Esophagus squamous epithelium (tissue), 5 donors: ENCODE measurements around the gene TMCO2. TPM values are rescaled to one million over a fixed set of nuclear protein-coding genes. Genes with fewer than 3 reads are reported as not detected.

Source experiments
- DNase-seq: peaks from one replicate; lab custom pipeline; 2025; lab: John Stamatoyannopoulos, UW
- H3K27ac ChIP-seq, 4 donors: fragments of 200-600 bp; sonication (generic); one replicate each; pipeline ENCODE4 v1.5.1; 2016 to 2019; ENCODE audit warnings: mild to moderate bottlenecking in 1 of 4
- H3K27me3 ChIP-seq, 4 donors: fragments of 200-600 bp; sonication (generic); 1 replicate in 3 of 4; 2 replicates in 1 of 4; pipeline versions ENCODE4 v1.5.1 to v1.6.0; 2017 to 2021; ENCODE audit warnings: antibody characterized with exemption in 1 of 4
- H3K36me3 ChIP-seq, 3 donors: fragments of 200-600 bp; sonication (generic); one replicate each; pipeline ENCODE4 v1.5.1; 2016 to 2019
- H3K4me1 ChIP-seq, 3 donors: fragments of 200-600 bp; sonication (generic); one replicate each; pipeline ENCODE4 v1.5.1; 2017 to 2019
- H3K4me3 ChIP-seq, 4 donors: fragments of 200-600 bp; sonication (generic); 1 replicate in 3 of 4; 2 replicates in 1 of 4; pipeline ENCODE4 v1.5.1; 2016 to 2019; ENCODE audit warnings: mild to moderate bottlenecking in 2 of 4, moderate library complexity in 1 of 4
- H3K9me3 ChIP-seq, 3 donors: fragments of 200-600 bp; sonication (generic); one replicate each; pipeline ENCODE4 v1.5.1; 2016 to 2019
- POLR2A ChIP-seq, 4 donors: fragments of 450-650 bp; IDR thresholded peaks; one replicate each; pipeline ENCODE4 v1.6.1; 2017; ENCODE audit warnings: antibody characterized with exemption in 4 of 4, mild to moderate bottlenecking in 4 of 4, moderate library complexity in 3 of 4
- WGBS, 2 donors: methylation state at CpG; one replicate each; pipeline ENCODE4 v1.1.5; 2018; 5-methylcytosine and 5-hydroxymethylcytosine counted together
- intact Hi-C: fragments of 100-400 bp; cut with DNase I; formaldehyde crosslinking; loops from one replicate; pipeline ENCODE4 v1.15.0; 2022
- total RNA-seq, 4 donors: library from RNA; depleted of rRNA; stranded (reverse); fragments of >200 nt; gene quantifications; one replicate each; pipeline ENCODE4 v1.1.0, GENCODE V29; 2016
- TF ChIP-seq, protein P1 (sequence below), 6 experiments: fragments of 450-650 bp in 4 of 6; fragments of 200-600 bp in 2 of 6; sonication (generic) in 2 of 6; IDR thresholded peaks; one replicate each; pipeline ENCODE4 v1.5.1; 2016 to 2019; ENCODE audit warnings: antibody characterized with exemption in 6 of 6, mild to moderate bottlenecking in 4 of 6, moderate library complexity in 4 of 6
- donor health status: DM: yes; HTN: yes; CAD: no.

The TMCO2 gene
- total RNA-seq, 4 donors from 2014 or later: not detected

DNA sequence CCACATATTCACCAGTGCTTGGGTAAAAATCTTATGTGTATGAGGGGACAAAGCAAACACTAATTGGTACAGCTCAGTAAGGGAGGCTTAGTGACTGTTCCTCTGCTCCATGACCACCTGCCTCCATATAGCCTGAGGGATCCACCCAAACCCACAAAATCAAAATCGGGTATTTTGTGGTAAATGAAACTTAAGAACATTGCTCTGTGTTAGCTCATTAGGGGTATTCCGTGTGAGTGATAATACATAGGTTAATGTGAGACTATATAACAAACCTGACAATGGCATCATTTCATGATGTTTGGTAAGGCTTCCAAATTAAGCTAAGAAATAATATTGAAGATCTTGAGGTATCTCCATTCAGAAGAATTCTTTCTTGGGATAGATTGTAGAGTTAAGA is 43.6 kb downstream of the TMCO2 start:
- H3K27me3 ChIP-seq: no peaks in the 10 kb centered on the region
- H3K9me3 ChIP-seq: no peaks in the 10 kb centered on the region
- no peak overlapping the region for H3K4me3 ChIP-seq
- intact Hi-C loops: no loop called here
- H3K36me3 ChIP-seq: peaks cover 4 to 82% (median 18%) of the 10 kb centered on the region in 3 donors
- 68 to 78% methylated on average over 2 of the region's 2 CpGs for WGBS, 2 donors
- DNase-seq: no peak
- H3K4me1 ChIP-seq: no peaks in the 10 kb centered on the region
- no peak overlapping the region for H3K27ac ChIP-seq
- no peak for TF ChIP-seq POLR2A (IDR thresholded peaks at IDR 0.05)
- TF ChIP-seq, protein P1, sequence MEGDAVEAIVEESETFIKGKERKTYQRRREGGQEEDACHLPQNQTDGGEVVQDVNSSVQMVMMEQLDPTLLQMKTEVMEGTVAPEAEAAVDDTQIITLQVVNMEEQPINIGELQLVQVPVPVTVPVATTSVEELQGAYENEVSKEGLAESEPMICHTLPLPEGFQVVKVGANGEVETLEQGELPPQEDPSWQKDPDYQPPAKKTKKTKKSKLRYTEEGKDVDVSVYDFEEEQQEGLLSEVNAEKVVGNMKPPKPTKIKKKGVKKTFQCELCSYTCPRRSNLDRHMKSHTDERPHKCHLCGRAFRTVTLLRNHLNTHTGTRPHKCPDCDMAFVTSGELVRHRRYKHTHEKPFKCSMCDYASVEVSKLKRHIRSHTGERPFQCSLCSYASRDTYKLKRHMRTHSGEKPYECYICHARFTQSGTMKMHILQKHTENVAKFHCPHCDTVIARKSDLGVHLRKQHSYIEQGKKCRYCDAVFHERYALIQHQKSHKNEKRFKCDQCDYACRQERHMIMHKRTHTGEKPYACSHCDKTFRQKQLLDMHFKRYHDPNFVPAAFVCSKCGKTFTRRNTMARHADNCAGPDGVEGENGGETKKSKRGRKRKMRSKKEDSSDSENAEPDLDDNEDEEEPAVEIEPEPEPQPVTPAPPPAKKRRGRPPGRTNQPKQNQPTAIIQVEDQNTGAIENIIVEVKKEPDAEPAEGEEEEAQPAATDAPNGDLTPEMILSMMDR (IDR thresholded peaks at IDR 0.05): no peak

DNA sequence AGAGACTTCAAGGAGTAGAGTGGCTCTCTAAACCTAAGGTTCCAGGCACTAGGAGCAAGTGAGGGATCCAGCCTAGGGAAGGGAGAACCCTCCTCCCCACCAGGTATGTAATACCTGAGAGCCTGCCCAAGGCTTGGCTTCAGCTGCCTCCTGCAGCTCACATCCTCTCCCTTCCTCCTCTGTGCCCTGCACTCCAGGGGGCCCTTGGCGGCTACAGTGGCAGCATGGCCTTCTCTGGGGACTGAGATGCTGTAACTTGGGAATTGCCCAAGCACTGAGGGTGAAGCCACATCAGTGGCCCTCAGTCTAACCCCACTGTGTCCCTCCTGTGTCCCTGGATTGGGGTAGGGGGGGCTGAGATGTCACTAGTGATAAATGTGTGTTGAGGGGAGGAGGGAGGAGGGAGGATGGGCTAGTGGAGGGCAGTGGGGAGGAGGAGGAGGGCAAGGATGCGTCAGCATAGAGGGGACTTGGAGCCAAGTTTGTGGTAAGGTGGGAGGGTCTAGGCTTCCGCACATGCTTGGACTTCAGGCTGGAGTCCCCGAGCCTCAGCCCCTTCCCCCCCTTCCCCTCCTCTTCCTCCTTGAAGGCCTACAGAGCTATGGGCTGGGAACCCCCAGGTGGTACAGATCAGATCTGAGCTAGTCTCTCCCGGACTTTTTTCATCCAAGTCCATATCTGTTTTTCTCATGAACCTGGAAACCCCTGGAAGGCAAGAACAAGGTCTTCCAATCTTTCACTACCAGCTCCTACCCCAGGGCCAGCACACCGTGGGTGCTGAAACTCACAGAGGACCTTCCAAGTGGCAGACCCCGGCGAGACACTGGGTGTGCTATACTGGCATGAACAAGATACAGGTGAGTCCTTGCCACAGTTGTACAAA is 51.9 kb downstream of the TMCO2 start:
- H3K9me3 ChIP-seq: no peaks in the 10 kb centered on the region
- peaks cover 0 to 9% (median 9%) of the 10 kb centered on the region in 3 donors for H3K4me1 ChIP-seq
- WGBS, 2 donors: 53 to 54% methylated on average over 4 to 5 of the region's 8 CpGs
- H3K4me3 ChIP-seq: no peak overlapping the region
- H3K36me3 ChIP-seq: peaks cover 0 to 1% (median 0%) of the 10 kb centered on the region in 3 donors
- TF ChIP-seq, protein P1 (IDR thresholded peaks at IDR 0.05): no peak
- no peak for DNase-seq
- H3K27ac ChIP-seq: no peak overlapping the region
- intact Hi-C loops: no loop called here
- H3K27me3 ChIP-seq: peaks cover 0 to 26% (median 0%) of the 10 kb centered on the region in 4 donors

DNA sequence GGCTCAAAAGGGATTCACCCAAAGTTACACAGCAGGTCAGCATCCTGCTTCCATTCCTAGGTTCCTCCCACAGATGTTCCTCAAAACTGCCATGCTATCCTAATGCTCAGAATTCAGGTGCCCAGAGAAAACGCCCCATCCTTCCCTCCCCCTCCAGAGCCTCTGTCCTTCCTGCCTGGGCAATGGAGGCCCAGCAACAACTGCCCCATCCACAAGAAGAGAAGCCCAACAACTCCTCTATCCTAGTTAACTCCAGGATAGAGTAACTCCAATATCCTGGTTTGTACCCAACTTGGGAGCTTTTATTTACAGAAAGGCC is 52.5 kb downstream of the TMCO2 start:
- no peak overlapping the region for H3K27ac ChIP-seq
- no peak for DNase-seq
- H3K27me3 ChIP-seq: peaks cover 0 to 26% (median 0%) of the 10 kb centered on the region in 4 donors
- intact Hi-C loops: no loop called here
- H3K9me3 ChIP-seq: no peaks in the 10 kb centered on the region
- no peaks in the 10 kb centered on the region for H3K36me3 ChIP-seq
- TF ChIP-seq, protein P1 (IDR thresholded peaks at IDR 0.05): no peak
- no peak for TF ChIP-seq POLR2A (IDR thresholded peaks at IDR 0.05)
- no CpG with 5 or more reads among the region's 1 CpG for WGBS, 2 donors
- no peak overlapping the region for H3K4me3 ChIP-seq
- H3K4me1 ChIP-seq: peaks cover 0 to 9% (median 9%) of the 10 kb centered on the region in 3 donors

DNA sequence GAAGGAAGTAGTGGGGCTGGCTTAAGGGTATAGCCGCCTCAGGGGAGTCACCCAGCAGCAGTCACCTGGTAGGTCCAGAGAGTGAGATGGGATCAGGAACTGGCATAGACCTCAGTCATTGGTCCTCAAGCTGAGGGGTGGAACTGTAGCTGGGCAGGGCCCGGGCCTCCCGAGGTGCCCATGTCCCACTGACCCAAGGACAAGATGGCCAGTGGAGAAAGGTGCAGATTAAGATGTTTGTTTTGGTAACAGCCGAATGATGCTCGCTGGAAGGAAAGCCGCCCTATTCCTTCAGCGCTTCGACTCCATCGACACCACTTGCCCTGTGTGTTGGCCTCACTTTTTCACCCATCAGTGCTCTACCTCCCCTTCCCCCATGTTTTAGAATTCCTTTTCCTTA is 52.9 kb downstream of the TMCO2 start:
- peaks cover 0 to 9% (median 9%) of the 10 kb centered on the region in 3 donors for H3K4me1 ChIP-seq
- H3K36me3 ChIP-seq: no peaks in the 10 kb centered on the region
- TF ChIP-seq, protein P1 (IDR thresholded peaks at IDR 0.05): no peak
- TF ChIP-seq POLR2A (IDR thresholded peaks at IDR 0.05): no peak
- H3K9me3 ChIP-seq: no peaks in the 10 kb centered on the region
- 89 to 98% methylated on average over 7 to 9 of the region's 9 CpGs for WGBS, 2 donors
- intact Hi-C loops: no loop called here
- peaks cover 0 to 26% (median 0%) of the 10 kb centered on the region in 4 donors for H3K27me3 ChIP-seq
- no peak overlapping the region for H3K27ac ChIP-seq
- no peak overlapping the region for H3K4me3 ChIP-seq
- no peak for DNase-seq

DNA sequence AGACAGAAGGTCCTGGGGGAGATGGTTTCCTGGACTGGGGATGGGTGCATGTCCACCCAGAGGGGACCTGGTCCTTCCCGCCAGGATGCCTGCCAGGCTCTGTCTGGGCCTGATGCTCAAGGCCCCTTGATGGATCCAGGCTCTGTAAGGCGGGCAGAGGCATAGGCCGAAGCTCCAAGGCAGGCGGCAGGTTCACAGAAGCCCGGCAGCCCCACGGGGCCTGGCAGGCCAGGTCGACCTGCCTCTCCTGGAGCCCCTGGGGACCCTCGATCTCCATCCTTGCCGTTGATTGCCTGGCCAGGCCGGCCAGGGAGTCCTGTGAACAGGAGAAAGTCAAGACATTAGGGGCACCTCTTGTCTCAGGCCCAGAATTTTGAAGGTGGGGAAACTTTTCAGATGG is 53.3 kb downstream of the TMCO2 start:
- WGBS, 2 donors: no CpG with 5 or more reads among the region's 10 CpGs
- H3K9me3 ChIP-seq: no peaks in the 10 kb centered on the region
- intact Hi-C loops: no loop called here
- no peak for DNase-seq
- H3K27ac ChIP-seq: no peak overlapping the region
- no peak for TF ChIP-seq POLR2A (IDR thresholded peaks at IDR 0.05)
- TF ChIP-seq, protein P1 (IDR thresholded peaks at IDR 0.05): no peak
- peaks cover 0 to 9% (median 9%) of the 10 kb centered on the region in 3 donors for H3K4me1 ChIP-seq
- H3K4me3 ChIP-seq: no peak overlapping the region
- no peaks in the 10 kb centered on the region for H3K36me3 ChIP-seq
- peaks cover 0 to 26% (median 0%) of the 10 kb centered on the region in 4 donors for H3K27me3 ChIP-seq
